IMR-90 (cell line): ENCODE data around the gene AAK1.

ENCODE experiments used
- CEBPB ChIP-seq: IDR thresholded peaks from 2 replicates; pipeline ENCODE4 v1.6.1; 2012; ENCODE audit warnings: low read depth, low read length, improper control_type of control experiment
- CTCF ChIP-seq: conservative IDR thresholded peaks from 2 replicates; pipeline ENCODE4 v1.5.1; 2012; ENCODE audit warnings: mild to moderate bottlenecking, low read depth, low read length, improper control_type of control experiment
- MAZ ChIP-seq: IDR thresholded peaks from 2 replicates; pipeline ENCODE4 v1.6.1; 2012; ENCODE audit warnings: low read depth, mild to moderate bottlenecking, low read length, improper control_type of control experiment, moderate library complexity, borderline replicate concordance

- TF ChIP-seq CTCF (peak; percentile 47), CEBPB (no peak), MAZ (no peak)
These were observed 78.1 kb downstream of the AAK1 start for GRCh38 chr2:69565431-69565839.
